H1 (cell line): ENCODE data around the gene PAX5. TPM values are rescaled to one million over a fixed set of nuclear protein-coding genes. Genes with fewer than 3 reads are reported as not detected.
A peak's percentile ranks its signal among the peaks of the same experiment; 100 is the strongest.

Experiments used
- CTCF ChIA-PET: fragments of 300-600 bp; sonication (Branson Sonifier 250); formaldehyde crosslinking; loops from one replicate; lab custom pipeline; 2021; ENCODE audit not compliant: partially characterized antibody; lab: Charles Lee
- POLR2A ChIA-PET: fragments of 300-600 bp; sonication (Branson Sonifier 250); formaldehyde crosslinking; loops from one replicate; lab custom pipeline; 2021; ENCODE audit warnings: inconsistent platforms; ENCODE audit not compliant: partially characterized antibody; lab: Charles Lee
- DNase-seq, 2 experiments: peaks; one replicate each; pipeline versions ENCODE4 v3.0.0 to v3.0.0-alpha.2; 2010 to 2022; ENCODE audit warnings: low spot score in 2 of 2, low read depth in 1 of 2, mixed read lengths in 1 of 2
- FAIRE-seq: peaks from 2 replicates; lab custom pipeline; 2011; peaks lifted over from hg19 to GRCh38; lab: Jason Lieb, UNC
- H2AFZ ChIP-seq: 2 replicates; pipeline ENCODE4 v1.8.1; 2012; ENCODE audit warnings: low read length, inconsistent platforms
- H2AK5ac ChIP-seq: 2 replicates; pipeline ENCODE4 v1.6.1; 2013; ENCODE audit warnings: low read depth, low read length
- H2BK120ac ChIP-seq: replicated peaks from 2 replicates; pipeline ENCODE3; 2013; ENCODE audit warnings: low read depth, low read length, inconsistent platforms
- H2BK12ac ChIP-seq: 2 replicates; pipeline ENCODE4 v1.6.1; 2013; ENCODE audit warnings: low read depth, low read length
- H2BK15ac ChIP-seq: 2 replicates; pipeline ENCODE4 v1.6.1; 2013; ENCODE audit warnings: low read length
- H2BK20ac ChIP-seq: 2 replicates; pipeline ENCODE4 v1.6.1; 2013; ENCODE audit warnings: low read length
- H2BK5ac ChIP-seq: 2 replicates; pipeline ENCODE4 v1.6.1; 2013; ENCODE audit warnings: low read depth, low read length
- H3K14ac ChIP-seq: 2 replicates; pipeline ENCODE4 v1.6.1; 2013; ENCODE audit warnings: inconsistent platforms; ENCODE audit not compliant: insufficient read length
- H3K18ac ChIP-seq: 2 replicates; pipeline ENCODE4 v1.6.1; 2013; ENCODE audit warnings: low read length; ENCODE audit errors: extremely low read depth
- H3K23ac ChIP-seq: 2 replicates; pipeline ENCODE4 v1.6.1; 2013; ENCODE audit warnings: inconsistent platforms; ENCODE audit not compliant: insufficient read length
- H3K23me2 ChIP-seq: 2 replicates; pipeline ENCODE4 v1.6.1; 2013; ENCODE audit warnings: low read depth, low read length
- H3K27ac ChIP-seq: 2 replicates; pipeline ENCODE4 v1.6.1; 2011; ENCODE audit warnings: low read depth, low read length, inconsistent platforms
- H3K27me3 ChIP-seq, 4 experiments: replicated peaks in 1 of 4; 1 replicate in 1 of 4; 2 replicates in 3 of 4; pipeline versions ENCODE4 v1.6.1 to v1.8.1; 2011 to 2013; ENCODE audit warnings: low read length in 3 of 4, mild to moderate bottlenecking in 3 of 4, inconsistent platforms in 2 of 4, mixed read lengths in 2 of 4, moderate library complexity in 1 of 4; ENCODE audit not compliant: control insufficient read depth in 3 of 4, insufficient read depth in 3 of 4; ENCODE audit errors: extremely low read depth in 1 of 4
- H3K36me3 ChIP-seq, 4 experiments: 2 replicates each; pipeline versions ENCODE4 v1.6.1 to v1.8.1; 2011 to 2013; ENCODE audit warnings: mild to moderate bottlenecking in 4 of 4, low read length in 3 of 4, moderate library complexity in 2 of 4, control low read depth in 1 of 4, inconsistent platforms in 1 of 4; ENCODE audit not compliant: insufficient read depth in 4 of 4, control insufficient read depth in 2 of 4
- H3K4ac ChIP-seq: replicated peaks from 2 replicates; pipeline ENCODE3; 2013; ENCODE audit warnings: low read length, low read depth, mixed read lengths, inconsistent platforms; ENCODE audit not compliant: insufficient read length
- H3K4me1 ChIP-seq, 4 experiments: replicated peaks in 1 of 4; 1 replicate in 1 of 4; 2 replicates in 3 of 4; pipeline versions ENCODE4 v1.6.1 to v1.8.1; 2011 to 2013; ENCODE audit warnings: low read length in 3 of 4, inconsistent platforms in 2 of 4, mixed read lengths in 1 of 4; ENCODE audit not compliant: insufficient read depth in 4 of 4, control insufficient read depth in 3 of 4
- H3K4me2 ChIP-seq, 2 experiments: 2 replicates each; pipeline versions ENCODE4 v1.6.1 to v1.8.1; 2011 to 2013; ENCODE audit warnings: low read depth in 2 of 2, low read length in 2 of 2, control low read depth in 1 of 2, inconsistent platforms in 1 of 2, mild to moderate bottlenecking in 1 of 2; ENCODE audit not compliant: insufficient read depth in 1 of 2
- H3K4me3 ChIP-seq, 4 experiments: fragments of 200-600, 300-600 bp in 1 of 4; sonication (generic), shearing (Covaris generic), sonication (Bioruptor Twin) in 1 of 4; 2 replicates each; pipeline versions ENCODE4 v1.5.1 to v1.8.1; 2011 to 2016; ENCODE audit warnings: low read length in 4 of 4, low read depth in 3 of 4, control low read depth in 2 of 4, inconsistent platforms in 2 of 4, mild to moderate bottlenecking in 2 of 4, mixed read lengths in 1 of 4, moderate library complexity in 1 of 4; ENCODE audit not compliant: insufficient read depth in 2 of 4; ENCODE audit errors: extremely low read depth in 1 of 4
- H3K56ac ChIP-seq: replicated peaks from 2 replicates; pipeline ENCODE3; 2013; ENCODE audit warnings: low read depth, mild to moderate bottlenecking, mixed read lengths, low read length, inconsistent platforms; ENCODE audit not compliant: insufficient read length
- H3K79me1 ChIP-seq: 2 replicates; pipeline ENCODE4 v1.6.1; 2013; ENCODE audit warnings: low read depth, low read length, control low read depth
- H3K79me2 ChIP-seq, 2 experiments: 2 replicates each; pipeline versions ENCODE4 v1.6.1 to v1.8.1; 2012 to 2013; ENCODE audit warnings: low read length in 2 of 2, mild to moderate bottlenecking in 2 of 2, inconsistent platforms in 1 of 2; ENCODE audit not compliant: insufficient read depth in 2 of 2, control insufficient read depth in 1 of 2
- H3K9ac ChIP-seq, 4 experiments: replicated peaks in 1 of 4; 1 replicate in 1 of 4; 2 replicates in 3 of 4; pipeline versions ENCODE4 v1.6.1 to v1.8.1; 2011 to 2013; ENCODE audit warnings: low read depth in 3 of 4, low read length in 3 of 4, control low read depth in 2 of 4, mild to moderate bottlenecking in 2 of 4, moderate library complexity in 2 of 4, inconsistent platforms in 1 of 4; ENCODE audit errors: extremely low read depth in 1 of 4
- H3K9me3 ChIP-seq, 2 experiments: 2 replicates each; pipeline versions ENCODE4 v1.6.1 to v1.8.1; 2012 to 2013; ENCODE audit warnings: mild to moderate bottlenecking in 2 of 2, moderate library complexity in 2 of 2, control low read depth in 1 of 2, inconsistent platforms in 1 of 2, low read depth in 1 of 2, low read length in 1 of 2, mixed read lengths in 1 of 2; ENCODE audit not compliant: insufficient read depth in 2 of 2
- H4K20me1 ChIP-seq, 2 experiments: replicated peaks in 1 of 2; 2 replicates each; pipeline versions ENCODE3 to v1.8.1; 2011 to 2013; ENCODE audit warnings: inconsistent platforms in 2 of 2, low read length in 2 of 2, mild to moderate bottlenecking in 1 of 2; ENCODE audit not compliant: insufficient read depth in 2 of 2, control insufficient read depth in 1 of 2
- H4K5ac ChIP-seq: 2 replicates; pipeline ENCODE4 v1.6.1; 2013; ENCODE audit warnings: low read length, low read depth, mixed read lengths, inconsistent platforms; ENCODE audit not compliant: insufficient read length
- H4K8ac ChIP-seq: 2 replicates; pipeline ENCODE4 v1.8.0; 2013; ENCODE audit warnings: mild to moderate bottlenecking, moderate library complexity, low read length, inconsistent platforms; ENCODE audit not compliant: insufficient read depth; ENCODE audit errors: extremely low read depth
- H4K91ac ChIP-seq: replicated peaks from 2 replicates; pipeline ENCODE3; 2013; ENCODE audit warnings: low read length, mixed read lengths, inconsistent platforms; ENCODE audit not compliant: insufficient read length
- CBX5 ChIP-seq: fragments of 300-800, 300-1000 bp; sonication (generic); IDR thresholded peaks from 2 replicates; pipeline ENCODE4 v1.7.1; 2016; ENCODE audit warnings: antibody characterized with exemption, low read length, low read depth
- CHD1 ChIP-seq: IDR thresholded peaks from 2 replicates; pipeline ENCODE4 v1.6.1; 2012; ENCODE audit warnings: low read depth, low read length, improper control_type of control experiment
- CTBP2 ChIP-seq: IDR thresholded peaks from 2 replicates; pipeline ENCODE4 v1.7.0; 2011; ENCODE audit warnings: borderline replicate concordance, mild to moderate bottlenecking, moderate library complexity, mixed read lengths, low read length; ENCODE audit not compliant: insufficient read depth, insufficient read length
- CTCF ChIP-seq, 3 experiments: IDR thresholded peaks; 1 replicate in 2 of 3; 2 replicates in 1 of 3; pipeline versions ENCODE4 v1.5.1 to v1.6.1; 2011; ENCODE audit warnings: low read length in 3 of 3, mild to moderate bottlenecking in 3 of 3, inconsistent platforms in 2 of 3, low read depth in 1 of 3, moderate library complexity in 1 of 3; ENCODE audit not compliant: insufficient read depth in 1 of 3; ENCODE audit errors: control extremely low read depth in 1 of 3
- KDM1A ChIP-seq: fragments of 200-600, 300-600 bp; sonication (generic); IDR thresholded peaks from 2 replicates; pipeline ENCODE4 v1.7.1; 2016; ENCODE audit warnings: mild to moderate bottlenecking, low read length, borderline replicate concordance
- SIX5 ChIP-seq: IDR thresholded peaks from 2 replicates; pipeline ENCODE4 v1.6.1; 2011; ENCODE audit warnings: mild to moderate bottlenecking, low read depth, low read length
- TEAD4 ChIP-seq: IDR thresholded peaks from 2 replicates; pipeline ENCODE4 v1.6.1; 2012; ENCODE audit warnings: low read depth, low read length, inconsistent platforms, mixed read lengths
- ZNF274 ChIP-seq: IDR thresholded peaks from 2 replicates; pipeline ENCODE4 v1.7.0; 2012; ENCODE audit warnings: low read length, borderline replicate concordance; ENCODE audit errors: extremely low read depth
- WGBS, 2 experiments: shearing (Covaris generic) in 1 of 2; methylation state at CpG; one replicate each; pipeline versions ENCODE4 v1.1.6 to v1.1.7; 2013 to 2015; ENCODE audit warnings: low lambda C conversion rate in 2 of 2, mixed read lengths in 2 of 2, inconsistent platforms in 1 of 2, low coverage in 1 of 2, missing lambda C conversion rate in 1 of 2; ENCODE audit not compliant: insufficient replicate concordance in 2 of 2, insufficient coverage in 1 of 2, insufficient read length in 1 of 2; ENCODE audit errors: extremely low coverage in 1 of 2, missing lambda C conversion rate in 1 of 2; 5-methylcytosine and 5-hydroxymethylcytosine counted together
- polyA plus RNA-seq, 7 experiments: library from polyadenylated mRNA; depleted of rRNA in 3 of 7; stranded (reverse) in 5 of 7; unstranded in 2 of 7; fragments of >200 nt in 5 of 7; fragments of 200-250 nt in 2 of 7; gene quantifications; 1 replicate in 5 of 7; 2 replicates in 1 of 7; 4 replicates in 1 of 7; pipeline versions ENCODE4 v1.2.1 to v1.2.3, GENCODE V29; 2011 to 2013; ENCODE audit warnings: missing spikeins in 2 of 7, mixed read lengths in 2 of 7
- total RNA-seq: library from RNA; stranded (reverse); fragmentation: NEBNext Ultra II Directional; extraction: Animal tissue kit (Norgen Biotek cat#: 25700); gene quantifications from 2 replicates; pipeline ENCODE4 v1.2.1, GENCODE V29; 2021

Gene PAX5
- total and polyA plus RNA-seq, 2 of the 8 experiments (the other 6 are each of a cell fraction or from before 2014, with no cell fraction given) = 0.29 to 0.43 TPM

DNA sequence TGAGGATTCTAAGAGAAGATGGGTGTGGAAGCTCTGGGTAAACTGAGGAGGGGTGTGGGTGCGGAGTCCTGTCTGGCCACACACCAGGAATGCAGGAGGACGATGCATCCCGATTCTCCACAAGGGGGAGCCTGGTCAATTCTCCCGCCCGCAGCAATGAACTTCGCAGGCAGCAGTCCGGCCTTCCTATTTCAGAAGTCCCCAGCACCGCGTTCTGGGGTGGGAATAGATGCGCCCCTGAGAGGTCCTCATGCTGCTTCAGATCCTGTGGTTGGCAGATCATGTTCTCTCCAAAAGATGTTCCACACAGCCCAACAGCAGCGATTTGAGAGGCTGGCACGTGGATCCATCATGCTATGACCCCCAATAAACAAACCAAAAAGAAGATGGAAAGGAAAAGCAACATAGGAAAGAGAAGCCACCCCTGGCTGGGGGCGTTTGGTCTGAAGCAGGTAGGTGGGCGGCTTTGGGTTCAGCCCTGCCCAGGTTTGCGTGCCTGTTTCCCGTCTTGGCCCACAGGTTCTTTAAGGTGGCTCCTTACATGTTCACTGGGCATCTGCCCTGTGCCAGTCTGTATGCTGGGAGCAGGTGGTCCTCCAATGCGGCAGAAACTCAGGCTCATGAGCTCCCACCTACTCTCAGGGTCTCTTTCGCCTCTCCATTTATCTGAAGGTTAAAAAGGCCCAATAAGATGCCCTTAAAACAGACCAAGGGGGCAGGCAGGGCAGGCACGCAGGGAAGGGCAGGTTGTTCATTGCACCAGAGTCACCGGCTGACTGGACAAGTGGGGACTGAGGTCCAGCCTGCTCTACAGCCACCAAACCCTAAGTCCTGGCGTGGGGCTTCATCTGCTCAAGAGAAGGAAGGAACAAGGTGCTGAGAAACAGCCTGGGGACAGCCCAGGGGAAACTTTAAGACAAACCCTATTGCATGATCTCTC lies 171.6 kb downstream of the PAX5 start:
- no peak for FAIRE-seq
- no peaks in the 10 kb centered on the region for H3K79me2 ChIP-seq
- TF ChIP-seq CBX5 (no peak), CTCF (IDR thresholded peaks at IDR 0.05; ENCODE audit: control extremely low read depth in 1 of 3, insufficient read depth in 1 of 3, low read depth in 1 of 3, low read length in 3 of 3) (peak; percentile 78 to 90 (median 82)), ZNF274 (no peak), CTBP2 (no peak), CHD1 (no peak), TEAD4 (peak; percentile 85), SIX5 (no peak), KDM1A (no peak)

More for the DNA sequence above, 171.6 kb downstream of the PAX5 start:
- no peak overlapping the region for H3K56ac ChIP-seq
- CTCF ChIA-PET = interaction anchor here (0.6 to 27.2 kb wide), 24 partner anchors 9 to 487 kb away, joined by 3 to 657 read pairs (median 4); no protein-coding TSS in a partner anchor
- H4K8ac ChIP-seq = no peak overlapping the region
- H3K9me3 ChIP-seq = no peaks in the 10 kb centered on the region
- H4K91ac ChIP-seq = no peak overlapping the region
- no peak overlapping the region for H3K18ac ChIP-seq
- no peak overlapping the region for H3K14ac ChIP-seq
- peaks cover 0 to 28% (median 21%) of the 10 kb centered on the region in 4 experiments; a peak in 5 of 7 replicates for H3K27me3 ChIP-seq
- no peak overlapping the region for H4K5ac ChIP-seq
- H3K4me1 ChIP-seq = peaks cover 0 to 17% (median 7%) of the 10 kb centered on the region in 4 experiments; a peak in 6 of 7 replicates
- H3K23ac ChIP-seq = no peak overlapping the region
- peak in 1 of 2 experiments; percentile 75 for DNase-seq
- no peak overlapping the region for H2BK120ac ChIP-seq
- H2BK12ac ChIP-seq = no peak overlapping the region
- H3K23me2 ChIP-seq = no peaks in the 10 kb centered on the region
- H2BK20ac ChIP-seq = no peak overlapping the region
- no peak overlapping the region for H2BK5ac ChIP-seq
- WGBS, 2 experiments = 49% methylated on average over 21 of the region's 21 CpGs; no CpG with 5 or more reads in 1 of the 2 experiments
- H3K79me1 ChIP-seq = no peaks in the 10 kb centered on the region
- H4K20me1 ChIP-seq = no peaks in the 10 kb centered on the region
- H3K4ac ChIP-seq = no peak overlapping the region
- no peak overlapping the region for H2AFZ ChIP-seq
- no peak overlapping the region for H2BK15ac ChIP-seq
- no peak overlapping the region for H2AK5ac ChIP-seq
- POLR2A ChIA-PET = interaction anchor here (1.1 kb wide), 1 partner anchor 45 kb away, joined by 3 read pairs; no protein-coding TSS in a partner anchor
- H3K27ac ChIP-seq = no peak overlapping the region
- H3K4me3 ChIP-seq = no peak overlapping the region
- H3K36me3 ChIP-seq = no peaks in the 10 kb centered on the region
- no peak overlapping the region for H3K4me2 ChIP-seq
- H3K9ac ChIP-seq = no peak overlapping the region
